Measurements from ENCODE around the gene TGFBR3.

Gene TGFBR3

DNA sequence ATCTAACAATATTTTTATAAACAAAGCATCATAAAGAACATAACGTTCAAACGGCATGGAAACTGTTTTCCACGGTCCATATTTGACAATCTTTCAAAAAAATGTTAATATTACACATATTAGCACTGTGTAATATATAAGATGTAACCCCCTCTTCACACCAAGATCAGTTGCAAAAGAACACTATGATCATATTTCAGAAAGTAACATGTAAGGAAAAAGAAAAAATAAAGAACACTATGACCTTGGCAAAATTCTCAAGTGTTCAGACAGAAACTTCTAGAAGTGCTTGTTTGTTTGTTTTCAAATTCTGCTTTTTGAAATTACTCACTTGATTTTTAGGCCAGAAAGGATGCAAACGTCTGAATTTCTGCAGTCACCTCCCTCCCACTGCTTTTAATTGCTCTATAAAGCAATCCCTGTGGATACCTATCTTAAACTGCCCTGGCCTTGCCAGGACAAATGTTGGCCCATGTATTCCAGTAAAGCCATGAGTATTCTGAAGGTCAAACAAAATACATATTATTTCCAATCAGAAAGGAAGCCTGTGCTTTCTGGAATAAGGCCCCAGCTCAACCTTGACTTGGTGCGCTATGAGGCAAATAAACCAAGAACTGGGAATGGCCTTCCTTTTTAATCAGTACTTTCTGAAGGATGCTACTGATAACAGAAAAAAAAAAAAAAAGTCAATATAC is 68.6 kb downstream of the TGFBR3 start:
- no peak overlapping the region for H3K4me3 ChIP-seq (IDR thresholded peaks at IDR 0.05; ENCODE audit: insufficient read depth, low read depth, low read length)

DNA sequence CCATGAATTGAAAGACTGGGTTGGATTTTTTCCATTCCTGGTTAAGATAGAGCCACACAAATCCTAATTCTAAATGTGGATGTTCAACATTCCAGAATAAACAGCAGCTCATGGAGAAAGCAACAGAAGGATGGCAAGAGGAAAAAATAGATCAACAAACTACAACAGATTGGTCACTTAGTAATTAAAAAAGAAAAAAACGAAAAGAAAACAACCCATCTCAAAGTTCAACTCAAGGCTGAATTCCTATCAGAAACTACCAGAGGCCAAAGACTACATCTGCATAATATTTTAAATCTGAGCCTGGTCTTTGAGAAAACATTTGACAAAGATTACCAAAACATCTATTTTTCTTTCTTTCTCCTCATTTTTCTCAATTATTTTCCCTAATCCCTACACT is 69.9 kb downstream of the TGFBR3 start:
- no peak for TF ChIP-seq CTCF (conservative IDR thresholded peaks at IDR 0.05; ENCODE audit: low read depth, low read length)
- Histone ChIP-seq H3K27me3 (ENCODE audit: insufficient read depth, low read depth) (no peaks in the 10 kb centered on the region), H3K79me2 (ENCODE audit: insufficient read depth, low read depth) (no peaks in the 10 kb centered on the region), H4K20me1 (ENCODE audit: insufficient read depth) (no peaks in the 10 kb centered on the region), H3K4me1 (ENCODE audit: low read depth, poor library complexity, severe bottlenecking) (peaks cover 29% of the 10 kb centered on the region), H3K9ac (no peak overlapping the region), H3K4me3 (IDR thresholded peaks at IDR 0.05; ENCODE audit: insufficient read depth, low read depth, low read length) (no peak overlapping the region), H3K4me2 (no peak overlapping the region), H3K36me3 (ENCODE audit: insufficient read depth) (no peaks in the 10 kb centered on the region), H3K27ac (no peak overlapping the region), H2AFZ (ENCODE audit: low read depth) (no peak overlapping the region)

More for the DNA sequence above, 68.6 kb downstream of the TGFBR3 start:
- no peaks in the 10 kb centered on the region for H3K27me3 ChIP-seq (ENCODE audit: insufficient read depth, low read depth)
- H3K4me1 ChIP-seq (ENCODE audit: low read depth, poor library complexity, severe bottlenecking), result peaks cover 29% of the 10 kb centered on the region
- no peak overlapping the region for H3K9ac ChIP-seq
- H3K27ac ChIP-seq, result no peak overlapping the region
- no peaks in the 10 kb centered on the region for H4K20me1 ChIP-seq (ENCODE audit: insufficient read depth)
- H3K4me2 ChIP-seq, result peak overlapping the region; percentile 50; the same call in 1 of the 2 replicates
- H2AFZ ChIP-seq (ENCODE audit: low read depth), result no peak overlapping the region
- H3K36me3 ChIP-seq (ENCODE audit: insufficient read depth), result no peaks in the 10 kb centered on the region
- TF ChIP-seq CTCF (conservative IDR thresholded peaks at IDR 0.05; ENCODE audit: low read depth, low read length), result no peak
- no peaks in the 10 kb centered on the region for H3K79me2 ChIP-seq (ENCODE audit: insufficient read depth, low read depth)

DNA sequence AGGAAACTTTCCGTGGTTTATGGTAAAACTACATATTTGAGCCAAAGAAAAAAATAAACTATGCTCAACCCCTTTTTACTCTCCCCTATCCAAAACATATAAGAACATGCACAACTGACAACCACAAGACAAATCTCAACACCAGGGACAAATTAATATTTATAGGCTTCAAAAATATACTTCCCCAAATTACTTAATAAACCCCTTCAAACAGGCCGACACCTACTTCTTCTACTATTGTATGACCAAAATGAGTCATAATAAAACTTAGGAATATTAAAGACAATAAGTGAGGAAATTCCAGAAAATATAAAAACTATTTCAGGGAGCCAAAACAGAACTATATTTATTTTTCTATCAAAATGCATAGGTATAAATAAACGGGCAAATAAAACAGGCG is 71.5 kb downstream of the TGFBR3 start:
- Histone ChIP-seq H4K20me1 (ENCODE audit: insufficient read depth) (no peaks in the 10 kb centered on the region), H3K27ac (no peak overlapping the region), H3K27me3 (ENCODE audit: insufficient read depth, low read depth) (no peaks in the 10 kb centered on the region), H3K36me3 (ENCODE audit: insufficient read depth) (no peaks in the 10 kb centered on the region), H3K4me1 (ENCODE audit: low read depth, poor library complexity, severe bottlenecking) (peaks cover 31% of the 10 kb centered on the region), H3K4me3 (IDR thresholded peaks at IDR 0.05; ENCODE audit: insufficient read depth, low read depth, low read length) (no peak overlapping the region), H3K79me2 (ENCODE audit: insufficient read depth, low read depth) (no peaks in the 10 kb centered on the region), H2AFZ (ENCODE audit: low read depth) (no peak overlapping the region), H3K4me2 (no peak overlapping the region), H3K9ac (no peak overlapping the region)
- TF ChIP-seq CTCF (conservative IDR thresholded peaks at IDR 0.05; ENCODE audit: low read depth, low read length), result no peak

- H3K4me2 ChIP-seq, result no peak overlapping the region
- no peak for TF ChIP-seq CTCF (conservative IDR thresholded peaks at IDR 0.05; ENCODE audit: low read depth, low read length)
These were observed 72.1 kb downstream of the TGFBR3 start for GRCh38 chr1:91813813-91814212.

More at GRCh38 chr1:91813813-91814212, 72.1 kb downstream of the TGFBR3 start:
- Histone ChIP-seq H2AFZ (ENCODE audit: low read depth) (no peak overlapping the region), H3K36me3 (ENCODE audit: insufficient read depth) (no peaks in the 10 kb centered on the region), H4K20me1 (ENCODE audit: insufficient read depth) (no peaks in the 10 kb centered on the region), H3K9ac (no peak overlapping the region), H3K4me3 (IDR thresholded peaks at IDR 0.05; ENCODE audit: insufficient read depth, low read depth, low read length) (no peak overlapping the region), H3K27ac (no peak overlapping the region), H3K79me2 (ENCODE audit: insufficient read depth, low read depth) (no peaks in the 10 kb centered on the region), H3K27me3 (ENCODE audit: insufficient read depth, low read depth) (no peaks in the 10 kb centered on the region), H3K4me1 (ENCODE audit: low read depth, poor library complexity, severe bottlenecking) (peaks cover 31% of the 10 kb centered on the region)
